Measurements from ENCODE around the gene MB.
A peak's percentile ranks its signal among the peaks of the same experiment; 100 is the strongest.

Gene MB

DNA sequence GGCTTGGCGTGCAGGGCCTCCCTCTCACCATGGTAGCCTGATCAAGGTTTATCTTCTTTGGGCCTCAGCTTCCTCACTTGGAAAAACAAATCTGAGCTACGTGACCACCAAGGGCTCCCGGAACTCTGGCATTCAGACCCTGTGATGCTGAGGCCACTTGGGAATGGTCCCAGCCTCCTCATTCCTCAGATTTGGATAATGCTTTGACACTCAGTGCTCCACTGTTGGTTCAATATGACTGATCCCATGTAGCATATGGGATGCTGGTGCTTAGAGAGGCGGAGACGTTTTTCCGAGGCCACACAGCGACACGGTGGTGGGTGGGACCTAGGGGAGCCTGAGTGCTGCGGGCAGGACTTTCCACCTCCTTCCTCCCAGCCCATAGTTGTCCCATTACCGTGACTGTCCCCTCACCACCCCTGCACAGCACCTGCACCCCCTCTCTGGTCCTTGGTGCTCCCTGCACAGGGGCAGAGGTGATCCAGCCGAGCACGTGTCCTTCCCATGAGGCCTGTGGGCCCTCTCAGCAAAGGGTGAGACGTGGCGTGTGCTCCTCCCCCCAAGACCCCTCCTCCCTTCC lies 23.1 kb downstream of the MB start:
- DNase-seq (ENCODE audit: low read depth): no peak

- no peak for DNase-seq (ENCODE audit: low read depth)
Observed at GRCh38 chr22:35593071-35593890, 23.8 kb downstream of the MB start.

- no peak for DNase-seq (ENCODE audit: low read depth)
Observed at GRCh38 chr22:35592418-35592967, 24.6 kb downstream of the MB start.

DNA sequence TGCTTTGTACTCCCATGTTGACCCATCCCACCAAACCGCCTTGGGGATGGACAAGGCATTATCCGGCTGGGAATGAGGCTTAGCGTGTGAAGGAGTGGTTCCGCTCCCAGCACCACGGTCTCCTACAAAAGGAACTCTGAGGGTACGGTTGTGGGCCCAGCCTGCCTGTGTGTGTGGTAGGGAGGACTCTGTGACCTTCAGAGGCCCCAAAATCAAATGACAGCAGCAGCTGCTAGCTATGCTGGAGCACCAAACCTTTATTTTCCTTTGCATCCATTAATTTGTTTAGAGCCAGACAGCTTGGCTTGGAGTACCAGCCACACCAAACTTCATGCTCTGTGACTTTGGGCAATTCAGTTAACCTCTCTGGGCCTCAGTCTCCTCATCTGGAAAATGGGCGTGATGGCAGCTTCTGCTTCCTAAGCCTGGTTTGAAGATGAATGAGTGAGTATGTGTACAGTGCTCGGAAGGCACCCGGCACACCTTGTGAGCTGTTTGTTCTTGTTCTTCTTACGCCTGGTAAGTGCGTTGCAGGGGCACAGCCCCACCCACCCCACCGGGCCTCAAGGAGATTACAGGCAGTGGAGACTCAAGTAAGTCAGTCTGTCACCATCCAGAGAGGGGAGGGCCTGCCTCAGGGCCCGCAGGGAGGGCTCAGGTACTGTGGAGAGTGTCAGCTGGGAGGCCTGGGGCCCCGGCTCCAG lies 25.3 kb downstream of the MB start:
- DNase-seq (ENCODE audit: low read depth): no peak

DNA sequence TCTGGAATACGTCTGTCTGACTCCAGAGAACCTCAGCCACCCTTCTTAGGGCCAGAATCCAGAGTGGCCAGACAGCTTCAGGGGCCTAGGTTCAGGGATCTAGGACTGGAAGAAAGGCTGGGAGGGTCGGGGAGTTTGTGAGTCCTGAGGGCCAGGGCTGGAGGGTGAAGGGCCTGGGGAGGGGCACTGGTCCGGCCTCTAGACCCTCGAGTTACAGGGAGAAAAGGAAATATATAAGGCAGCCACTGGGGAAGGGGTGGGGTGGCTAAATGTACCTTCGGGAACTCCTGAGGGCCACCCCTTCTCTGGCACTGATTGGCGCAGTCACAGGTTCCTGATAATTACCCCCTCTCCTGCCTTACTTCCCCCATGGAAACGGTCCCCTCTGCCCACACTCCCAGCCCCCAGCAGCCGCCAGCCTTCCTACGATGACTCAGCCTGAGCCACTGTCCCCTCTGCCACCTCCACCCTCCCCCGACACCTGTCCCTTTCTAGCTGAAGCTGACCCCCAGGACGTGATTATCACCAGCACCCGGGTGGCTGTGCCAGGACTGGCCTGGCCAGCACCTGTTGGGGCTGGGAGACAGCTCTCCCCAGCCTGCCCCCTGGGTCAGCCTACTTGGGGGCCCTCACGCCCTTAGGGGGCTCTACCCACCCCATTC lies 26.4 kb downstream of the MB start:
- no peak for DNase-seq (ENCODE audit: low read depth)

- no peak for DNase-seq (ENCODE audit: low read depth)
Observed at GRCh38 chr22:35589756-35590093, 27.4 kb downstream of the MB start.

GRCh38 chr22:35589071-35589755 lies 27.9 kb downstream of the MB start:
- no peak for DNase-seq (ENCODE audit: low read depth)

GRCh38 chr22:35587896-35588295 lies 29.2 kb downstream of the MB start:
- DNase-seq (ENCODE audit: low read depth): no peak

GRCh38 chr22:35587447-35587870 lies 29.7 kb downstream of the MB start:
- no peak for DNase-seq (ENCODE audit: low read depth)

GRCh38 chr22:35586771-35587170 lies 30.4 kb downstream of the MB start:
- no peak for DNase-seq (ENCODE audit: low read depth)

DNA sequence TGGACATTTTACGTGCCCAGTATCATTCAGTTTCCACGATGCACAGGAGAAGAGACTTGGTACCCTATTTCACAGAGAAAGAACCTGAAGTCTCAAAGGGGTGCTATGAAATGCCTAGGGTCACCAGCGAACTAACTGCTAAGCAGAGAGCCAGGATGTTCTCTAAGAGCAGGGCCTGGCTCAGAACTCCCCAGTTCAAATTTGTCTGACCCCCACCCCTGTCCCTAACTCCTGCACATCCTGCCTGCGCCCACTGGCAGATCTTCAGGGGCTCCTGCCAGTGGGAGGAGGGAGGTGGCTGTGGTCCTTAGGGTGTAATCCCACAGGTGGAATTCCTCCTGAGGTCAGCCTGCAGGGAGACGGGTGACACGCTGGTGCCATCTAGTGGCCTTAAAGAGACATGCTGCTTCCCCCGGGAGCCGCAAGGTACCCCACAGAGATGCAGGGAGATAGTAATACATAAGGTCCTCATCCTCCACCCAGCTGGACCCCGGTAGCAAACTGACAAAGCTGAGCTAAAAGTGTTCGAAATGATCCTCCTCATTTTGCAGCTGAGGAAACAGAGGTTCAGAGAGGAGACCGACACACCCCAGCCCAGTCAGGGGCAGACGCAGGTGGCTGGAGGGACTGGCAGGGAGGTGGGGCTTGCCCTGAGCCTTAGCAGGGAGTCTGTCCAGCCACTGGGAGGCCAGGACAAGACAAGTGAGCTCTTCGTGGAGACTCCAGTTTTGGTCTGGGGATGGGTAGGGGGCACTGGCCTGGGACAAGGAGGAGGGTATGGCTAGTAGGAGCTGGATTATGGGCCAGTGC lies 34.1 kb downstream of the MB start:
- DNase-seq (ENCODE audit: low read depth): peak; percentile 3

- no peak for DNase-seq (ENCODE audit: low read depth)
Observed at GRCh38 chr22:35582218-35582860, 34.8 kb downstream of the MB start.

- no peak for DNase-seq (ENCODE audit: low read depth)
Observed at GRCh38 chr22:35581023-35581413, 36.1 kb downstream of the MB start.

- no peak for DNase-seq (ENCODE audit: low read depth)
Observed at GRCh38 chr22:35580351-35581022, 36.6 kb downstream of the MB start.

DNA sequence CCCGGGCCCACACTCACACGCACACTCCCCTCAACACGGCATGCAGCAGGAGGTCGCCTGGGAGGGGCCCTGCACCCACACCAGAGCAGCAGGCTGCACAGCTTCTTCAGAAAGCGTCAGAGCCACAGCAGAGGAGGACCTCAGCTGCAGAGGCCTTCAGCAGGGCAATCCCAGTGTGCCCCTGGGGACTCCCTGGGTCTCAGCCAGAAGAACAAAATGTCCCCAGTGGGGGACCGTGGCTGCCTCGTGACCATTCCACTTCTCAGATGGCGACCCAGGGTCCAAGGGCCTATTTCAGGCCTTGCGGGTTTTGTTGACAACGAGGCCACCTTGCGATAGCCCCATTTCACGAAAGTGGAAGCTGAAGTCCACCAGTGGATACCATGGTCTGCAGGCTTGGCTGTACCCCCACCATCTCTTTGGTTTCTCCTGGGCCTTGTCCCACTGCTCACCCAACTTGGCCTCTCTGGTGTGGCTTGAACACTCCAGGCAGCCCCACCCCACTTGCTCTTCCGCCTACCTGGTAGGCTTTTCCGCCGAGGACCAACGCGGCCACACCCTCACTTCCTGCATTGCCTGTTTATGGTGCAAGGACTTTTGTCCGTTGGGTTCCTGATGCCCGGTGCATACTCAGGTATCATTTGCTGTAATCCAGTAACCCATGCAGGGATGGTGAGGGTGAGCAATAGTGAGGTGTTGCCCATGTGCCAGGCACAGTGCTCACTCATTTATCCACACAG lies 38.1 kb downstream of the MB start:
- DNase-seq (ENCODE audit: low read depth): no peak

- no peak for DNase-seq (ENCODE audit: low read depth)
Observed at GRCh38 chr22:35577799-35578659, 39.1 kb downstream of the MB start.

- DNase-seq (ENCODE audit: low read depth): no peak
Observed at GRCh38 chr22:35576671-35577070, 40.5 kb downstream of the MB start.

GRCh38 chr22:35575116-35575748 lies 41.9 kb downstream of the MB start:
- no peak for DNase-seq (ENCODE audit: low read depth)
